PFSK-1 (cell line): ENCODE results near the gene RPS19BP1.

Source experiments
- POLR2AphosphoS5 ChIP-seq: IDR thresholded peaks from 2 replicates; pipeline ENCODE4 v1.6.1; 2012; ENCODE audit warnings: low read depth, mild to moderate bottlenecking, control low read depth, low read length, moderate library complexity
- REST ChIP-seq, 2 experiments: IDR thresholded peaks; 2 replicates each; pipeline versions ENCODE4 v1.6.1 to v1.8.0; 2011 to 2012; ENCODE audit warnings: low read depth in 2 of 2, low read length in 2 of 2, control low read depth in 1 of 2, inconsistent platforms in 1 of 2, mild to moderate bottlenecking in 1 of 2, moderate library complexity in 1 of 2; ENCODE audit not compliant: insufficient read depth in 1 of 2
- TAF1 ChIP-seq: IDR thresholded peaks from 2 replicates; pipeline ENCODE4 v1.6.1; 2012; ENCODE audit warnings: low read length, control low read depth, borderline replicate concordance; ENCODE audit not compliant: insufficient read depth

- no peak for TF ChIP-seq REST (IDR thresholded peaks at IDR 0.05; ENCODE audit: insufficient read depth in 1 of 2, low read depth in 2 of 2, low read length in 2 of 2)
- TF ChIP-seq POLR2AphosphoS5, result no peak
- no peak for TF ChIP-seq TAF1
These were observed 49.8 kb downstream of the RPS19BP1 start for GRCh38 chr22:39482768-39483167.
